ENCODE data around the gene SOWAHA. TPM values are rescaled to one million over a fixed set of nuclear protein-coding genes. Genes with fewer than 3 reads are reported as not detected.

Gene SOWAHA
- total and polyA plus RNA-seq, 2 of the 4 experiments (the other 2 are of a cell fraction), result 0.03 TPM; not detected in 1

Small RNAs within 50 kb of the gene (microRNA-seq; reads per million reads assigned to microRNA genes)
- not detected for gene RNA5SP192 (ENCODE audit: insufficient read depth, insufficient read length)

Small RNAs within 50 kb of the gene (small RNA-seq; reads per million reads assigned to genes)
- gene RNA5SP192, result 0 reads per million in 5 experiments

Other genes starting within 250 kb of the SOWAHA start
- not detected in 2 replicates for gene IL13, start 155.1 kb upstream of the SOWAHA start, total RNA-seq (2012; rRNA removed)
- gene IL13, start 155.1 kb upstream of the SOWAHA start, polyA plus RNA-seq (2012; rRNA removed), result not detected in 2 replicates
- gene IL4, start 139.3 kb upstream of the SOWAHA start, total RNA-seq (2012; rRNA removed), result not detected in 2 replicates
- not detected in 2 replicates for gene IL4, start 139.3 kb upstream of the SOWAHA start, polyA plus RNA-seq (2012; rRNA removed)
- 4.3 and 9.4 TPM in 2 replicates for gene KIF3A, start 75.8 kb upstream of the SOWAHA start, total RNA-seq (2012; rRNA removed)
- gene KIF3A, start 75.8 kb upstream of the SOWAHA start, polyA plus RNA-seq (2012; rRNA removed), result 3.4 and 4.5 TPM in 2 replicates
- gene CCNI2, start 65.9 kb upstream of the SOWAHA start, total RNA-seq (2012; rRNA removed), result not detected in 2 replicates
- not detected in 2 replicates for gene CCNI2, start 65.9 kb upstream of the SOWAHA start, polyA plus RNA-seq (2012; rRNA removed)
- gene SEPTIN8, start 36.1 kb upstream of the SOWAHA start, total RNA-seq (2012; rRNA removed), result 60.5 and 67.2 TPM in 2 replicates
- gene SEPTIN8, start 36.1 kb upstream of the SOWAHA start, polyA plus RNA-seq (2012; rRNA removed), result 54.7 and 56.2 TPM in 2 replicates
- 1.4 and 2.5 TPM in 2 replicates for gene SHROOM1, start 17.3 kb downstream of the SOWAHA start, total RNA-seq (2012; rRNA removed)
- 6.3 and 8.8 TPM in 2 replicates for gene SHROOM1, start 17.3 kb downstream of the SOWAHA start, polyA plus RNA-seq (2012; rRNA removed)
- gene GDF9, start 53.2 kb downstream of the SOWAHA start, total RNA-seq (2012; rRNA removed), result 0.18 and 0.28 TPM in 2 replicates
- 0.16 and 0.21 TPM in 2 replicates for gene GDF9, start 53.2 kb downstream of the SOWAHA start, polyA plus RNA-seq (2012; rRNA removed)
- 69.7 and 73.7 TPM in 2 replicates for gene UQCRQ, start 53.3 kb downstream of the SOWAHA start, total RNA-seq (2012; rRNA removed)
- 292 and 406 TPM in 2 replicates for gene UQCRQ, start 53.3 kb downstream of the SOWAHA start, polyA plus RNA-seq (2012; rRNA removed)
- under 0.01 TPM in 2 replicates for gene LEAP2, start 60.4 kb downstream of the SOWAHA start, total RNA-seq (2012; rRNA removed)
- gene LEAP2, start 60.4 kb downstream of the SOWAHA start, polyA plus RNA-seq (2012; rRNA removed), result 0.23 and 0.36 TPM in 2 replicates
- gene AFF4, start 150.3 kb downstream of the SOWAHA start, total RNA-seq (2012; rRNA removed), result 57.2 and 67.2 TPM in 2 replicates
- 26.0 and 27.3 TPM in 2 replicates for gene AFF4, start 150.3 kb downstream of the SOWAHA start, polyA plus RNA-seq (2012; rRNA removed)
- 4.1 and 7.2 TPM in 2 replicates for gene ZCCHC10, start 213.2 kb downstream of the SOWAHA start, total RNA-seq (2012; rRNA removed)
- gene ZCCHC10, start 213.2 kb downstream of the SOWAHA start, polyA plus RNA-seq (2012; rRNA removed), result 20.4 and 31.8 TPM in 2 replicates
- gene HSPA4, start 238.7 kb downstream of the SOWAHA start, total RNA-seq (2012; rRNA removed), result 120 and 192 TPM in 2 replicates
- gene HSPA4, start 238.7 kb downstream of the SOWAHA start, polyA plus RNA-seq (2012; rRNA removed), result 27.6 and 34.9 TPM in 2 replicates